ENCODE data around the gene GTF2A1. TPM values are rescaled to one million over a fixed set of nuclear protein-coding genes. Genes with fewer than 3 reads are reported as not detected.

The GTF2A1 gene
- total RNA-seq, 1 donor from 2014 or later: 19.7 TPM

DNA sequence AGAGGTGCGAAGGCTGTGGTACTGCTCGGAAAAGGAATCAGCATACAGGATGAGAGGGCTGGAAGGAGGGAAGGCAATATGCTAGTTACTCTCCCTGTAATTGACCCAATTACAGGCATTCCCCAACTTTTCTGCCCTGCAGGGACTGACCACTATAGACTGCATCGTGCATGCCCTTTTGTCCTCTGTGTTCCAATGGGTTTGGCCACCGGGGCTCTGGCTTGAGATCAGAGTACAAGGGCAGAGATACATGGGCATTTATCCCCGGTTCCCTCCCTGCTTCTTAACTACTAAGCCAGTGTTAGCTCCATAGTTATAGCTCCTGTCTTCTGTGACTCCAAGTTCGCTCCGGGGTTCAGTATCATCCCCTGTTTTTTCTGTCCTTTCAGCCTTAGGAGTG lies 59.7 kb downstream of the GTF2A1 start:
- Histone ChIP-seq H3K4me3 (ENCODE audit: low read depth, low read length) (no peak overlapping the region), H3K27me3 (ENCODE audit: control insufficient read depth, insufficient read depth, low read length) (no peaks in the 10 kb centered on the region), H3K36me3 (ENCODE audit: control insufficient read depth, insufficient read depth, low read length) (no peaks in the 10 kb centered on the region)
- TF ChIP-seq, protein P1, sequence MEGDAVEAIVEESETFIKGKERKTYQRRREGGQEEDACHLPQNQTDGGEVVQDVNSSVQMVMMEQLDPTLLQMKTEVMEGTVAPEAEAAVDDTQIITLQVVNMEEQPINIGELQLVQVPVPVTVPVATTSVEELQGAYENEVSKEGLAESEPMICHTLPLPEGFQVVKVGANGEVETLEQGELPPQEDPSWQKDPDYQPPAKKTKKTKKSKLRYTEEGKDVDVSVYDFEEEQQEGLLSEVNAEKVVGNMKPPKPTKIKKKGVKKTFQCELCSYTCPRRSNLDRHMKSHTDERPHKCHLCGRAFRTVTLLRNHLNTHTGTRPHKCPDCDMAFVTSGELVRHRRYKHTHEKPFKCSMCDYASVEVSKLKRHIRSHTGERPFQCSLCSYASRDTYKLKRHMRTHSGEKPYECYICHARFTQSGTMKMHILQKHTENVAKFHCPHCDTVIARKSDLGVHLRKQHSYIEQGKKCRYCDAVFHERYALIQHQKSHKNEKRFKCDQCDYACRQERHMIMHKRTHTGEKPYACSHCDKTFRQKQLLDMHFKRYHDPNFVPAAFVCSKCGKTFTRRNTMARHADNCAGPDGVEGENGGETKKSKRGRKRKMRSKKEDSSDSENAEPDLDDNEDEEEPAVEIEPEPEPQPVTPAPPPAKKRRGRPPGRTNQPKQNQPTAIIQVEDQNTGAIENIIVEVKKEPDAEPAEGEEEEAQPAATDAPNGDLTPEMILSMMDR (IDR thresholded peaks at IDR 0.05; ENCODE audit: insufficient read depth, low read length, severe bottlenecking): no peak
- DNase-seq (ENCODE audit: low read depth) (no peak), FAIRE-seq (no peak)

DNA sequence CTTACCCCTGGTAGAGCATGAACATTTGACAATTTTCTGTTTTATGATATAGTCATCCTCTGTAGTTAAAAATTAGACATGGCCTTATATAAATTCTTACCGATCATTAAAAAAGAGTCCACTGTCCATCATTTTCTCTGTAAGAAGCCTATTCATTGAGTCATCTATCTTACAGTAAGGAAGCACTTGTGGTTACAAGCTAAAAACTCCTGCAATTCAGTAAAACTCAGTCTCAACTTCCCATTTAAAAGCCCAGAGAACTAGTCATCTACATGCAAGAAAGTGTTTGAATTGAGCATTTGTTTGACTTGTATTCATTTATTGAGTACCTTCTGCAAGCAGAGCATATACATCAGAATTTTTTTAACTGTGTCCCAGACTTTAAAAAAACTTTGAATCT lies 63.3 kb downstream of the GTF2A1 start:
- TF ChIP-seq, protein P1 (IDR thresholded peaks at IDR 0.05; ENCODE audit: insufficient read depth, low read length, severe bottlenecking): no peak
- DNase-seq (ENCODE audit: low read depth) (peak; percentile 32), FAIRE-seq (no peak)
- no peaks in the 10 kb centered on the region for H3K36me3 ChIP-seq (ENCODE audit: control insufficient read depth, insufficient read depth, low read length)
- H3K4me3 ChIP-seq (ENCODE audit: low read depth, low read length): no peak overlapping the region
- no peaks in the 10 kb centered on the region for H3K27me3 ChIP-seq (ENCODE audit: control insufficient read depth, insufficient read depth, low read length)

- DNase-seq (ENCODE audit: low read depth) (no peak), FAIRE-seq (no peak)
- H3K27me3 ChIP-seq (ENCODE audit: control insufficient read depth, insufficient read depth, low read length): no peaks in the 10 kb centered on the region
- H3K4me3 ChIP-seq (ENCODE audit: low read depth, low read length): no peak overlapping the region
- H3K36me3 ChIP-seq (ENCODE audit: control insufficient read depth, insufficient read depth, low read length): no peaks in the 10 kb centered on the region
- TF ChIP-seq, protein P1 (IDR thresholded peaks at IDR 0.05; ENCODE audit: insufficient read depth, low read length, severe bottlenecking): no peak
These were observed 67.6 kb downstream of the GTF2A1 start for GRCh38 chr14:81153187-81153586.

DNA sequence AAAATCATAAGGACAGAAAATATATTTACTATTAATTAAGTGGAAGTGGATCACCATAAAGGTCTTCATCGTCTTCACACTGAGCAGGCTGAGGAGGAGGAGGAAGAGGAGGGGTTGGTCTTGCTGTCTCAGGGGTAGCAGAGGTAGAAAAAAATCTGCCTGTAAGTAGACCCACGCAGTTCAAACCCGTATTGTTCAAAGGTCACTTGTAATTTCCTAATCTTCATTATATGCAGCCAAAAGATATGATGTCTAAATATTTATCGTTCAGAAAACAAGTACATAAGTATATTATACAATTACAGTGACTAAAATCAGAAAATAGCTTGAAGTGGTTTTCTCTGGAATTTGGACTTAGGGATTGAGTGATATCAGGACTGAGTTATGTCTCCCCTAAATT lies 72.1 kb downstream of the GTF2A1 start:
- Histone ChIP-seq H3K36me3 (ENCODE audit: control insufficient read depth, insufficient read depth, low read length) (no peaks in the 10 kb centered on the region), H3K4me3 (ENCODE audit: low read depth, low read length) (no peak overlapping the region), H3K27me3 (ENCODE audit: control insufficient read depth, insufficient read depth, low read length) (no peaks in the 10 kb centered on the region)
- TF ChIP-seq, protein P1 (IDR thresholded peaks at IDR 0.05; ENCODE audit: insufficient read depth, low read length, severe bottlenecking): no peak
- no peak for FAIRE-seq
- DNase-seq (ENCODE audit: low read depth): no peak

DNA sequence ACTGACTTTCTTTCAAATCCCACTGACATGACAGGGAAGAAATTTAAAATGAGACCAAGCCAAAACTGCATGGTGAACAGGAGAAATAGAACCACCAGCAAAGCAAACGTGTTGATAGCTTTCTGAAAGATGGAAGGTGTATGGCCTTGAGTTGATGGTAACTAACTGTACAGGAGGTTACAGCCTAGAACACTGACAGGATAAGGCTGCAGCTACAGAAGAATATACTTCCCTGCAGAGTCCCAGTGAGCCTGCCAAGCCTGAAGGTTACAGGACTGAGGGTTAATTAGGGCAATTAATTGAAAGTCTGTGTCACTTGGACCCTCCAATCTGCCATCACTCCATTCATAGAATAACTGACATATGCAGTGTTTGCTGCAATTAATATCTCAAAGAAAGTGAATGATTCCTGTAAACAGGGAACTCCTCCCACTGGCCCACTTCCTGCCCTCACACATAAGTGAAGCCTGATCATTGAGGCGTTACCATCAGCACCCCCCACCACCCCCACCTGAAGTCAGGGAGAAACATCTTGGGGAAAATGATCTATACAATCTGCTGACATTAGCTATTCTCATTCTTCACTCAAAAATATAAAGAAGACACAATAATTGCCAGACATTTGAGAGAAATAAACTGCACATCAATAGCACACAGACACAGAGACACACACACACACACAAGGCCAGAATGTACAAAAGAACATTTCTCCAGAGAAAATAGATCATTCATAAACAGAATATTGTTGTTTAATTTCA lies 73.4 kb downstream of the GTF2A1 start:
- FAIRE-seq (no peak), DNase-seq (ENCODE audit: low read depth) (no peak)
- TF ChIP-seq, protein P1 (IDR thresholded peaks at IDR 0.05; ENCODE audit: insufficient read depth, low read length, severe bottlenecking): no peak
- Histone ChIP-seq H3K27me3 (ENCODE audit: control insufficient read depth, insufficient read depth, low read length) (no peaks in the 10 kb centered on the region), H3K4me3 (ENCODE audit: low read depth, low read length) (no peak overlapping the region), H3K36me3 (ENCODE audit: control insufficient read depth, insufficient read depth, low read length) (no peaks in the 10 kb centered on the region)
